BLaER1 treated with 17β-estradiol and CSF1 and Interleukin-3, amounts not matched to agents 10 nM and 100 nM (cell line): ENCODE data around the gene RNF130.

Source experiments
- H3K27ac ChIP-seq, 11 experiments: shearing (Covaris generic); formaldehyde crosslinking; 2 replicates each; pipeline ENCODE4 v1.8.1; 2022
- H3K27me3 ChIP-seq, 11 experiments: shearing (Covaris generic); formaldehyde crosslinking; 2 replicates each; pipeline ENCODE4 v1.8.1; 2022
- H3K36me3 ChIP-seq, 11 experiments: shearing (Covaris generic); formaldehyde crosslinking; 2 replicates each; pipeline ENCODE4 v1.8.1; 2022
- H3K4me1 ChIP-seq, 10 experiments: shearing (Covaris generic); formaldehyde crosslinking; 2 replicates each; pipeline ENCODE4 v1.8.1; 2022
- H3K4me2 ChIP-seq, 11 experiments: shearing (Covaris generic); formaldehyde crosslinking; 2 replicates each; pipeline ENCODE4 v1.8.1; 2022
- H3K4me3 ChIP-seq, 10 experiments: shearing (Covaris generic); formaldehyde crosslinking; 2 replicates each; pipeline ENCODE4 v1.8.1; 2022
- H3K9ac ChIP-seq, 11 experiments: shearing (Covaris generic); formaldehyde crosslinking; 2 replicates each; pipeline ENCODE4 v1.8.1; 2022
- H3K9me3 ChIP-seq, 11 experiments: shearing (Covaris generic); formaldehyde crosslinking; replicated peaks in 1 of 11; 2 replicates each; pipeline ENCODE4 v1.8.1; 2022
- H4K20me1 ChIP-seq, 11 experiments: shearing (Covaris generic); formaldehyde crosslinking; 2 replicates each; pipeline ENCODE4 v1.8.1; 2022
- Cebpa-rat ChIP-seq, 11 experiments: shearing (Covaris generic); IDR thresholded peaks; 2 replicates each; pipeline ENCODE4 v1.8.1; 2022

RNF130 gene

GRCh38 chr5:180071531-180072255 lies at the start of gene RNF130:
Gene RNF130, minus strand, starts transcription at chr5:180071759. Its CDS starts 57 bp downstream, at chr5:180071702.
- Histone ChIP-seq H3K4me3 (peak within 1 kb of the TSS; percentile 80 to 99 (median 94)), H3K27me3 (no peaks in the 10 kb centered on the region), H3K27ac (peak within 1 kb of the TSS; percentile 91 to 100 (median 97)), H4K20me1 (peaks cover 13 to 31% (median 20%) of the 10 kb centered on the region in 11 experiments; a peak in 17 of 22 replicates), H3K4me1 (peaks cover 20 to 31% (median 24%) of the 10 kb centered on the region in 10 experiments), H3K9ac (peak within 1 kb of the TSS; percentile 90 to 100 (median 100)), H3K36me3 (peaks cover under 1 to 10% (median 7%) of the 10 kb centered on the region in 11 experiments; a peak in 20 of 22 replicates), H3K9me3 (peaks cover 0 to 19% (median 15%) of the 10 kb centered on the region in 11 experiments; a peak in 16 of 22 replicates), H3K4me2 (peak within 1 kb of the TSS; percentile 72 to 95 (median 88))
- TF ChIP-seq Cebpa-rat (IDR thresholded peaks at IDR 0.05), result no peak

GRCh38 chr5:180120237-180121101 lies 48.9 kb upstream of the RNF130 start:
- Histone ChIP-seq H3K27me3 (no peaks in the 10 kb centered on the region), H3K36me3 (no peaks in the 10 kb centered on the region), H4K20me1 (no peaks in the 10 kb centered on the region; a peak in 1 of 22 replicates), H3K9ac (no peak overlapping the region), H3K9me3 (no peaks in the 10 kb centered on the region), H3K4me2 (no peak overlapping the region), H3K27ac (no peak overlapping the region), H3K4me3 (no peak overlapping the region), H3K4me1 (peaks cover 0 to 14% (median 11%) of the 10 kb centered on the region in 10 experiments; a peak in 14 of 20 replicates)
- TF ChIP-seq Cebpa-rat (IDR thresholded peaks at IDR 0.05), result no peak

GRCh38 chr5:180119903-180120236 lies 48.3 kb upstream of the RNF130 start:
- H3K9me3 ChIP-seq, result no peaks in the 10 kb centered on the region
- H3K4me2 ChIP-seq, result no peak overlapping the region
- H3K4me3 ChIP-seq, result no peak overlapping the region
- H3K4me1 ChIP-seq, result peaks cover 0 to 20% (median 11%) of the 10 kb centered on the region in 10 experiments; a peak in 14 of 20 replicates
- no peak for TF ChIP-seq Cebpa-rat (IDR thresholded peaks at IDR 0.05)
- H4K20me1 ChIP-seq, result no peaks in the 10 kb centered on the region; a peak in 1 of 22 replicates
- no peaks in the 10 kb centered on the region for H3K27me3 ChIP-seq
- no peak overlapping the region for H3K9ac ChIP-seq
- H3K36me3 ChIP-seq, result no peaks in the 10 kb centered on the region
- H3K27ac ChIP-seq, result no peak overlapping the region

GRCh38 chr5:180119031-180119902 lies 47.7 kb upstream of the RNF130 start:
- no peaks in the 10 kb centered on the region for H3K36me3 ChIP-seq
- no peaks in the 10 kb centered on the region; a peak in 1 of 22 replicates for H4K20me1 ChIP-seq
- peaks cover 0 to 26% (median 14%) of the 10 kb centered on the region in 10 experiments; a peak in 14 of 20 replicates for H3K4me1 ChIP-seq
- no peak overlapping the region for H3K4me2 ChIP-seq
- H3K9me3 ChIP-seq, result no peaks in the 10 kb centered on the region
- no peak overlapping the region for H3K4me3 ChIP-seq
- no peak overlapping the region for H3K9ac ChIP-seq
- no peaks in the 10 kb centered on the region for H3K27me3 ChIP-seq
- TF ChIP-seq Cebpa-rat (IDR thresholded peaks at IDR 0.05), result no peak
- no peak overlapping the region for H3K27ac ChIP-seq

GRCh38 chr5:180118391-180118791 lies 46.8 kb upstream of the RNF130 start:
- no peak for TF ChIP-seq Cebpa-rat (IDR thresholded peaks at IDR 0.05)
- H3K4me1 ChIP-seq, result peaks cover 0 to 26% (median 14%) of the 10 kb centered on the region in 10 experiments; a peak in 14 of 20 replicates
- H3K9me3 ChIP-seq, result no peaks in the 10 kb centered on the region
- H4K20me1 ChIP-seq, result no peaks in the 10 kb centered on the region; a peak in 1 of 22 replicates
- no peaks in the 10 kb centered on the region for H3K27me3 ChIP-seq
- H3K4me3 ChIP-seq, result no peak overlapping the region
- no peak overlapping the region for H3K9ac ChIP-seq
- no peak overlapping the region for H3K4me2 ChIP-seq
- no peak overlapping the region for H3K27ac ChIP-seq
- no peaks in the 10 kb centered on the region for H3K36me3 ChIP-seq

GRCh38 chr5:180117000-180117725 lies 45.6 kb upstream of the RNF130 start:
- Histone ChIP-seq H3K9ac (no peak overlapping the region), H3K4me3 (no peak overlapping the region)
- TF ChIP-seq Cebpa-rat (IDR thresholded peaks at IDR 0.05), result no peak

GRCh38 chr5:180116077-180116999 lies 44.8 kb upstream of the RNF130 start:
- H3K27ac ChIP-seq, result peak overlapping the region in 2 of 11 experiments; percentile 7 to 26; a peak in 1 of 22 replicates

More at GRCh38 chr5:180117000-180117725, 45.6 kb upstream of the RNF130 start:
- peaks cover 0 to 26% (median 14%) of the 10 kb centered on the region in 10 experiments; a peak in 14 of 20 replicates for H3K4me1 ChIP-seq
- H3K4me2 ChIP-seq, result no peak overlapping the region
- no peak overlapping the region for H3K27ac ChIP-seq
- no peaks in the 10 kb centered on the region for H3K36me3 ChIP-seq
- no peaks in the 10 kb centered on the region for H3K9me3 ChIP-seq
- no peaks in the 10 kb centered on the region; a peak in 1 of 22 replicates for H4K20me1 ChIP-seq
- no peaks in the 10 kb centered on the region for H3K27me3 ChIP-seq

More at GRCh38 chr5:180116077-180116999, 44.8 kb upstream of the RNF130 start:
- peaks cover 0 to 26% (median 14%) of the 10 kb centered on the region in 10 experiments; a peak in 14 of 20 replicates for H3K4me1 ChIP-seq
- no peak overlapping the region for H3K4me3 ChIP-seq
- H3K36me3 ChIP-seq, result no peaks in the 10 kb centered on the region
- H3K27me3 ChIP-seq, result no peaks in the 10 kb centered on the region
- no peak overlapping the region for H3K9ac ChIP-seq
- H4K20me1 ChIP-seq, result no peaks in the 10 kb centered on the region; a peak in 1 of 22 replicates
- peak overlapping the region in 8 of 11 experiments; percentile 1 to 36 (median 16); a peak in 10 of 22 replicates for H3K4me2 ChIP-seq
- H3K9me3 ChIP-seq, result no peaks in the 10 kb centered on the region
- TF ChIP-seq Cebpa-rat (IDR thresholded peaks at IDR 0.05), result no peak
